ENCODE results near the gene UBTFL1. TPM values are rescaled to one million over a fixed set of nuclear protein-coding genes. Genes with fewer than 3 reads are reported as not detected.

Gene UBTFL1, protein sequence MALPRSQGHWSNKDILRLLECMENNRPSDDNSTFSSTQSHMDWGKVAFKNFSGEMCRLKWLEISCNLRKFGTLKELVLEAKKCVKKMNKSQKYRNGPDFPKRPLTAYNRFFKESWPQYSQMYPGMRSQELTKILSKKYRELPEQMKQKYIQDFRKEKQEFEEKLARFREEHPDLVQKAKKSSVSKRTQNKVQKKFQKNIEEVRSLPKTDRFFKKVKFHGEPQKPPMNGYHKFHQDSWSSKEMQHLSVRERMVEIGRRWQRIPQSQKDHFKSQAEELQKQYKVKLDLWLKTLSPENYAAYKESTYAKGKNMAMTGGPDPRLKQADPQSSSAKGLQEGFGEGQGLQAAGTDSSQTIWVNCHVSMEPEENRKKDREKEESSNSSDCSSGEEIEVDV
- total RNA-seq, result not detected in 2 replicates

GRCh38 chr11:90085650-90086049 is at the start of gene UBTFL1:
TSS of gene UBTFL1 (plus strand) at chr11:90085950. CDS start at chr11:90085950, 0 bp downstream.

DNA sequence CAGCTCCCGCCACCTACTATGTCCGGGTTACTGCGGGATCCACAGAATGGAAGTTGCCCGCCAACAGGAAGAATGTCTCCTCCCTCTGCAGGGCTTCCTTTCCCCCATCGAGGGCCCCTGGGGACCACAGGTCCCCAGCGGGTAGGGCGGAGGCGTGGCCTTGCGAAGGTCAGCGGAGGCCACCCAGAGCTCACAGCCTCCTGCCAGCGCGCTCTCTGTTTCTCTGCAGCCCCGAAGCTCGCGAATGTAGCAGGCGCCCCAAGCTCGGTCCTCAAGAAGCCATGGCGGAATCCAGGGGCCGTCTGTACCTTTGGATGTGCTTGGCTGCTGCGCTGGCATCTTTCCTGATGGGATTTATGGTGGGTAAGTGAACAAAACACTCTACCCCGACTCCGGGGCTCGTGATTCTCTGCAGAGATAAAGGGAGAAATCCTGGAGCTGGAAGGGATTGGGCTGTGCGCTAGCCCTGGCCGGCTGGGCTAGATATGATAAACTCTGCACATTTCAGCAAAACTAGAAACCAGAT is 48.8 kb downstream of the UBTFL1 start, which contains the start of gene NAALAD2:
Gene NAALAD2 (plus strand): TSS at position 186 of the 526 bp plus-strand sequence. CDS start 96 bp downstream, at position 282.

Other genes with a start within 250 kb of the UBTFL1 start
- gene TRIM64B, start 207.5 kb upstream of the UBTFL1 start, total RNA-seq, result not detected in 2 replicates
- gene TRIM49D1, start 163.7 kb upstream of the UBTFL1 start, total RNA-seq, result not detected in 2 replicates
- not detected in 2 replicates for gene TRIM49D2, start 161.9 kb upstream of the UBTFL1 start, total RNA-seq
- gene TRIM64, start 119.9 kb upstream of the UBTFL1 start, total RNA-seq, result not detected in 2 replicates
- not detected in 2 replicates for gene TRIM49C, start 54.8 kb upstream of the UBTFL1 start, total RNA-seq
- gene NAALAD2, start 48.7 kb downstream of the UBTFL1 start, total RNA-seq, result not detected in 2 replicates
- 13.9 and 41.0 TPM in 2 replicates for gene CHORDC1, start 137.1 kb downstream of the UBTFL1 start, total RNA-seq

Data from hair follicular keratinocyte (primary cell).